GDM1 (cell line): ENCODE measurements around the gene CRYBA1.
"Not testable (repeated sequence)": the region's sequence is repeated elsewhere in the genome, so short reads cannot be mapped to it uniquely, and the experiment has no call there.

Experiments
- DNase-seq: peaks from one replicate; lab custom pipeline; 2025; lab: John Stamatoyannopoulos, UW

Gene CRYBA1

DNA sequence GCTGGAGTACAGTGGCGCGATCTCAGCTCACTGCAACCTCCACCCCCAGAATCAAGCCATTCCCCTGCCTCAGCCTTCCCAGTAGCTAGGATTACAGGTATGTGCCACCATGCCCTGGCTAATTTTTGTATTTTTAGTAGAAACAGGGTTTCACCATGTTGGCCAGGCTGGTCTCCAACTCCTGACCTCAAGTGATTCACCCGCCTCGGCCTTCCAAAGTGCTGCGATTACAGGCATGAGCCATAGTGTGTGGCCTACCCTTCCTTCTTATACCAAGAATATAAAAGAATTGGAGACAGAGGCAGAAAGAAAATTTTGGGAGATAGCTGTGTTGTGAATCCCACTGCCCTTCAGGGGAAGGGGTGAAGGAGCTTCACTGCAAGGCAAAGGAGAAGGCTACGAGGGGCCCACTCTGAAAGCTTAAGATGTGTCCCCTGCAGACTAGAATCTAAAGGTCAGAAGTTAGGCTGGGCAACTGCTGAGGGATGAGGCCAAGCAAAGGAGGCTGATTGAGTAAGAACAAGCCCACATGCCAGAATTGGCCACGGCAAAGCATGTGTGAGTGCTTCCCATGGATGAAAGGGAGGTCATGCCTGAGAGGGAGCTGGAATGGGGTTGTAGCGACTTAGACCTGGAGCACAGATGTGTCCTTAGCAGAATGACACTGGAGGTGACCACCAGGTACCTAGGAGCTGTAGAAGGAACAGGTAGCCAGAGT lies 8.4 kb upstream of the CRYBA1 start:
- no peak for DNase-seq

DNA sequence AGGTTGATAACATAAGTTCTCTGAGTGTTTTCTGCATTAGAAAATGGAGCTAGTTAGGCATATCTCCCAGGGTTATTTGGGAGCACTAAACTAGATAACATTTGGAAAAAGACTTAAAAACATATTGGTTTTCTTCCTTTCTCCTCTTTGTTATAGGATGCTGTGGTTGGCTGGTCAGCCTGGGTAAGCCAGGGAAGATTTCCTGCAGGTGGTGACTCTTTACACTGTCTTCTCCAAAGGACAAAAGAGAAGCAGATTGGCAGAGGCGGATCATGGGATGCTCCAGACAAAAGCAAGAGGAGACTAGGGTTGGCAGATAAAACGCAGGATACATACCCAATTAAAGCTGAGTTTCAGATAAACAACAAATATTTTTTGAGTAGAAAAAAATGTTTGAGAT lies 6.2 kb upstream of the CRYBA1 start:
- no peak for DNase-seq

- no peak for DNase-seq
These were observed 5.4 kb upstream of the CRYBA1 start for GRCh38 chr17:29240968-29241963.

GRCh38 chr17:29242051-29242450 lies 4.6 kb upstream of the CRYBA1 start:
- DNase-seq = no peak

GRCh38 chr17:29242790-29243189 lies 3.9 kb upstream of the CRYBA1 start:
- no peak for DNase-seq

GRCh38 chr17:29243792-29244191 lies 2.9 kb upstream of the CRYBA1 start:
- DNase-seq = no peak

GRCh38 chr17:29245401-29245800 lies 1.3 kb upstream of the CRYBA1 start:
- no peak for DNase-seq

DNA sequence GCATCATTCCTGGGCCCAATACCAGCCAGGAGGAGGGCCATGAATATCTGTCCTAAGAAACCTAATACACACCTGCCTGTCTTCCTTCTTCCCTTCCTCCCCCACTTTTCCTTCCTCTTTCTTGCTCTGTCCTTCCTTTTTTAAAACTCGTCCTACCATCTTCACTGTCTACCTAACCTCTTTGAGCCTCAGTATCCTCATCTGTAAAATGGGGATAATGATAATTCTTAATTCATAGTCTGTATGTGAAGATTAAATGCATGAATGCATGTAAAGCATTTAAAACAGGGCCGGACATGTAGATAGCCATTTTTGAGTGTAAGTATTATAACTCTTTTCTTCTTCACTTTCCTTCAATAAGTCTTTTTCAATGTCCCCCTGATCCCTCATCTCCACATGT lies 560 bp downstream of the CRYBA1 start:
- DNase-seq = no peak

- no peak for DNase-seq
These were observed 2.2 kb downstream of the CRYBA1 start for GRCh38 chr17:29248845-29249244.

GRCh38 chr17:29250666-29251065 lies 4.0 kb downstream of the CRYBA1 start:
- no peak for DNase-seq

GRCh38 chr17:29251184-29251583 lies 4.5 kb downstream of the CRYBA1 start:
- DNase-seq = no peak

DNA sequence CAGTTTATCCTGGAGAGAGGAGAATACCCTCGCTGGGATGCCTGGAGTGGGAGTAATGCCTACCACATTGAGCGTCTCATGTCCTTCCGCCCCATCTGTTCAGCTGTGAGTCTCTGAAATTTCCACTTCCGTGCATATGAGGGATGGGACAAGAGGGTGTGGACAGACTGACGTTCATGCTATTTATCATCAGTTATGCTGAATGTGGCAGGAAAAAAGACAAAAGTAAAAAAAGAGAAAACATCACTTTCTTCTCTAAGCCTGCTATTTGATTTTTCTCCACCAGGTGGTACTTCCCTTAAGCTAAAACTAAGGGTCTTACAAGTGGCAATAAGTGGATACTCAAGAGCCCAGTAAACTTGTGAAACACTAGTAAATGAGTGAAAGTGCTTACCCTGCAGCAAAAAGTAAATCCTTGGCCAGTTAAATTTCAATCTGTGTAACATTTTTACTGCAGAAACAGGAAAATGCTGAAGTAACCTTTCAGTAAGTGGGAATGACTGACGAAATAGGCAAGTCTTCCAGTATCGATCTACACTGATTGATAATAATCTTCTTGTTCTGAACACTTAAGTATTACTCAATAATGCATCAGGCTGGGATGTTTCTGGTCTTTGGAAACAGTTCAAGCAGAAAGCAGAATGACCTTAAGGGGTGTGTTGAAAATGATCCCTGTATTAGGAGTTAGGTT lies 5.6 kb downstream of the CRYBA1 start:
- peak; percentile 8 for DNase-seq

DNA sequence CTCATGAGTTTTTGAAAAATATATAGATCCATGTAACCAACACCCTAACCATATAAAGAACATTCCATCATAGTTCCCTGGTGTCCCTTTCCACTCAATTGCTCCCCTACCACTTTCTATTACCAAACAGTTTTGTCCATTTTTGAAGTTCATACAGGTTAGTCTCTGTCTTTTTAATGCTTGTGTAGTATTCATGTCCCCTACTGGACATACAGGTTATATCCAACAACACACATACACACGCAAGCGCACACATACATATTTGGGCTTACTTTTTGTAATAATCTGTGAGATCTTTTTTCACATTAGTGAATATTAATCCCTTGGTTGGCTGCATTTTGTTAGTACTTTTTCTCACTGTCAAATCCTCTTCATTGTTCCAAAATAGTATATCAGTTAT lies 6.4 kb downstream of the CRYBA1 start:
- DNase-seq = no peak

DNA sequence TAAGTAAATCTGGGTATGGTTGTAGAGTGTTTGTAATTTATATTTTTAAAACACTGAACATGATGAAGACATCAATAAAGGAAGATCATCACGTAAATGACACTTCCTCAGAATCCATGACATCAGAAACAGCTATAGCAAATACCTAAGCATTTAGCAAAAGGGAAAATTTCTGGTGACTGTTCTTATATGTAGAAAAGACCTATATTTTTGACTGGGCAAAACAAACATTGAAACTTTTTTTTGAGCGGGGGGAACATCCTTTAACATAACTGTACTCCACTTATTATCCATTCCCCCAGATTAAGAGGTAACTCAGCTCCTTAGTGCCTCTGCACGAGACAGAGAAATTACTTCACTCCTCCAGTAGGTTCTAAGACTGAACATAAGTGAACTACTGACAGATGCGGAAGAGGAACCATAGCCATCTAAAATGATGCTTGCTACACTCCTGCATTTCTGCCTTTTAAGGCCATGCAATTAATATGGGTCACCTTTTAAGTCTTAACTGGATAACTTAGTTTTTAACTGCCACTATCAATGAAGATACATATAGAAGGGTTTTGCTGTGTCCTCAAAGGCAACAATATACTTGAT lies 9.4 kb downstream of the CRYBA1 start:
- no peak for DNase-seq

DNA sequence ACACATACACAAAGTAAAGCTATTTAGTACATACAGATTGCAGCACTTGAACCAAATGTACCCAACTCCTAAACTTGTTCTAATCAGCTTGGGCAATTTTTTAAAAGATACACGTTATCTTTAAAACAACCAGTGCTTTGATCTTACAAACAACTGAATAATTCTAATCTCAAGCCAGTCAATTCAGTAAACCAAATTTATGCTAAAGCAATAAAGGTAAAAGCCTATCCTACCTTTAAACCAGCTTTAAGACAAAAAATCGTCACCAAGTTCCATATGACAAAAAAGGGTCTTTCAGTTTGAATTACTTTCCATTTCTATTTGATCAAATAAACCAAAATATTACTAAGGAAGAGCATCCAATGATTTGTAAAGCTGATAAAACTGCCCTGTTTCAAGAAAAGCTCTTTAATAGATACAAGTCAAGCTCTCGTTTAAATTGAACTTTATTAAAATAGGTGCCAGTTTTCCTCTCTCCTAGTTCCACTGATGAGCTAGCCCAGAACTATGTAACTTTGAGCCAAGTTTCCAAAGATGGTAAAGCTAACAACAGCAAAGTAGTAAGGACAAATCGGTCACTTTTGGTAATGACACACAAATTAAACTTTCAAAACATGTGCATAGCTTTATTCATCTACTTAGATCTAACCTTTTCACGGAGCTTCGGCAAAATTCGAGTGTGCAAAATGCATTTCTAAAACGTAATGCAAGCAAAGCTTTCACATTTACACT lies 10.2 kb downstream of the CRYBA1 start:
- DNase-seq = no peak

- no peak for DNase-seq
These were observed 11.1 kb downstream of the CRYBA1 start for GRCh38 chr17:29257756-29258155.

- DNase-seq = no peak
These were observed 17.3 kb downstream of the CRYBA1 start for GRCh38 chr17:29263916-29264315.

- not testable (repeated sequence) for DNase-seq
These were observed 25.3 kb downstream of the CRYBA1 start for GRCh38 chr17:29271980-29272379.

GRCh38 chr17:29273924-29274323 lies 27.3 kb downstream of the CRYBA1 start:
- DNase-seq = no peak

GRCh38 chr17:29278692-29279091 lies 32.0 kb downstream of the CRYBA1 start:
- DNase-seq = no peak

GRCh38 chr17:29279397-29280070 lies 32.9 kb downstream of the CRYBA1 start:
- no peak for DNase-seq
